Thyroid gland (tissue), 4 donors: ENCODE data around the gene BPIFB4. TPM values are rescaled to one million over a fixed set of nuclear protein-coding genes. Genes with fewer than 3 reads are reported as not detected.

ENCODE experiments used
- DNase-seq, 2 donors: peaks; one replicate each; pipeline ENCODE4 v3.0.0-alpha.2; 2019
- H3K27ac ChIP-seq, 3 donors: fragments of 200-600 bp; sonication (generic); 1 replicate in 2 of 3; 2 replicates in 1 of 3; pipeline ENCODE4 v1.5.1; 2016 to 2019; ENCODE audit warnings: mild to moderate bottlenecking in 1 of 3, moderate library complexity in 1 of 3
- H3K27me3 ChIP-seq: fragments of 200-600 bp; sonication (generic); one replicate; pipeline ENCODE4 v1.5.1; 2019
- H3K36me3 ChIP-seq, 2 donors: fragments of 200-600 bp; sonication (generic); one replicate each; pipeline ENCODE4 v1.5.1; 2016 to 2019
- H3K4me1 ChIP-seq, 2 donors: fragments of 200-600 bp; sonication (generic); one replicate each; pipeline ENCODE4 v1.5.1; 2017 to 2019
- H3K4me3 ChIP-seq, 3 donors: fragments of 200-600 bp; sonication (generic); replicated peaks in 1 of 3; 1 replicate in 2 of 3; 2 replicates in 1 of 3; pipeline ENCODE4 v1.5.1; 2016; ENCODE audit warnings: mild to moderate bottlenecking in 1 of 3
- H3K9me3 ChIP-seq: fragments of 200-600 bp; sonication (generic); one replicate; pipeline ENCODE4 v1.5.1; 2017
- CTCF ChIP-seq, 6 experiments: fragments of 200-600 bp in 3 of 6; fragments of 450-650 bp in 3 of 6; sonication (generic) in 3 of 6; IDR thresholded peaks; one replicate each; pipeline ENCODE4 v1.5.1; 2016 to 2019; ENCODE audit warnings: antibody characterized with exemption in 6 of 6, mild to moderate bottlenecking in 2 of 6, inconsistent platforms in 1 of 6, moderate library complexity in 1 of 6
- POLR2A ChIP-seq, 2 donors: fragments of 450-650 bp; IDR thresholded peaks; one replicate each; pipeline ENCODE4 v1.6.1; 2017; ENCODE audit warnings: antibody characterized with exemption in 2 of 2, mild to moderate bottlenecking in 2 of 2, moderate library complexity in 1 of 2
- WGBS, 2 donors: methylation state at CpG; one replicate each; pipeline ENCODE4 v1.1.5; 2017; 5-methylcytosine and 5-hydroxymethylcytosine counted together
- intact Hi-C: fragments of 100-400 bp; cut with DNase I; formaldehyde crosslinking; loops from one replicate; pipeline ENCODE4 v1.15.1; 2023
- total RNA-seq, 4 donors: library from RNA; depleted of rRNA; stranded (reverse); fragments of >200 nt; gene quantifications; one replicate each; pipeline ENCODE4 v1.2.3, GENCODE V29; 2016

BPIFB4 gene
- not detected for total RNA-seq

DNA sequence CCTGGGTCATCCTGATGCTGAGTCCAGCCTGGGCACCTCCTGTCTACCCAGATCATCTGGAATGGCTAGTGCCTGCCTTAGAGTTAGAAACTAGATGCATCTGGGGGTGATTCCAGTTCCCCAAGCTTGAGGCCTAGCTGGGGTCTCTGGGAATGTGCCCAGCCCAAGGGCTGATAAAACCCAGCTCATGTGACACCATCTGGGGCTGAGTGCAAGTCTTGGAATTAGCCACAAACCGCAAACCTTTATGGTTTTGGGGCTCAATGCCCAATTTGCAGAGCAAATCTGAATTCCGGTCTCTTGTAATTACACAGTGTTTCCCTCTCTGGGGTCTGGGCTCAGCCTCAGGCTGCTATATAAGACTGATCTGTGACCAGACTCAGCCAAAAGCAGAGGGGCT is at the start of gene BPIFB4:
Gene BPIFB4, plus strand, starts transcription at position 385 of the 400 bp plus-strand sequence. CDS start 1,884 bp downstream, outside the sequence.
- Histone ChIP-seq H3K4me1 (no peaks in the 10 kb centered on the region), H3K4me3 (no peak within 1 kb of the TSS), H3K27ac (no peak within 1 kb of the TSS), H3K36me3 (no peaks in the 10 kb centered on the region), H3K27me3 (no peaks in the 10 kb centered on the region), H3K9me3 (no peaks in the 10 kb centered on the region)
- TF ChIP-seq CTCF (IDR thresholded peaks at IDR 0.05) (no peak), POLR2A (IDR thresholded peaks at IDR 0.05) (no peak)
- intact Hi-C loops: no loop called here
- DNase-seq: no peak
- WGBS, 2 donors: 90 to 96% methylated on average over 2 of the region's 2 CpGs

DNA sequence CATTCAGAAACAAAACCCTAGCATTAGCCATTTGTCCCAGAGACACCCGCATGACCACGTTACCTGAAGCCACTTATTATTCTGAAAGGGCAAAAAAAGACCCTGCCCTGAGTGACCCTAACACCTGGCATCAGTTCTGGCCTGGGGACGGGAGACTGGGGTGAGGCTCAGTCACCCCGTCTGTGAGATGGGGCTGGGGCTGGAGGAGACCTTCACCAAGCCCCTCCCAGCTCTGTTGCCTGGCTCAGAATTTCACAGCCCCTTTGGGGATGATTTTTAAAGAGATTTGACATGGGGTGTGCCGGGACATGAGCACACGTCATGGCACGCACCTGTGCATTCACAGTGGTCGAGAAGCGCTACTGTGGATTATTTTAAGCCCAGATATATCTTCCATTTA is 49.4 kb upstream of the BPIFB4 start:
- H3K36me3 ChIP-seq: no peaks in the 10 kb centered on the region
- TF ChIP-seq CTCF (IDR thresholded peaks at IDR 0.05) (no peak), POLR2A (IDR thresholded peaks at IDR 0.05) (no peak)
- no peak for DNase-seq
- no peak overlapping the region for H3K4me3 ChIP-seq
- no peaks in the 10 kb centered on the region for H3K9me3 ChIP-seq
- no peaks in the 10 kb centered on the region for H3K27me3 ChIP-seq
- H3K27ac ChIP-seq: no peak overlapping the region
- 87 to 90% methylated on average over 9 of the region's 9 CpGs for WGBS, 2 donors
- intact Hi-C loops: no loop called here
- H3K4me1 ChIP-seq: no peaks in the 10 kb centered on the region

GRCh38 chr20:33030569-33030968 is 48.9 kb upstream of the BPIFB4 start:
- Histone ChIP-seq H3K27me3 (no peaks in the 10 kb centered on the region), H3K4me3 (no peak overlapping the region), H3K27ac (no peak overlapping the region), H3K36me3 (no peaks in the 10 kb centered on the region), H3K4me1 (no peaks in the 10 kb centered on the region), H3K9me3 (no peaks in the 10 kb centered on the region)
- WGBS, 2 donors: 91% methylated on average over 6 of the region's 6 CpGs
- intact Hi-C loops: no loop called here
- DNase-seq: no peak
- TF ChIP-seq POLR2A (IDR thresholded peaks at IDR 0.05) (no peak), CTCF (IDR thresholded peaks at IDR 0.05) (no peak)

DNA sequence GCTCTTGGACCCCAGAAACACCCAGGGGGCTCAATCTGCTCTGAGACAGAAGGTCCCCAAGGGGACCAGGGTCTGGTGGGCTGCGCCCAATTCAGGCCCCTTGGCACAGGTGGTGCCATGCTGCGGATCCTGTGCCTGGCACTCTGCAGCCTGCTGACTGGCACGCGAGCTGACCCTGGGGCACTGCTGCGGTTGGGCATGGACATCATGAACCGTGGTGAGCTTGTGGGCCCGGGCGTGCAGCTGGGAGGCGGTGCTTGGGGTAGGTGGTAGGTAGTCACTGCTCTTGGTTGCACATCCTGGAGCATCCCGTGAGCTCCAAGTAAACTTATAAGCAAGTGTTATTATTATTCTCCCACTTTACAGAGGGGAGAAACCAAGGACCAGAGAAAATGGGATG is 47.9 kb upstream of the BPIFB4 start, which contains the start of gene BPIFB6:
Gene BPIFB6, plus strand, starts transcription at position 118 of the 400 bp plus-strand sequence. Its CDS starts 0 bp downstream, at position 118.
- Histone ChIP-seq H3K36me3 (no peaks in the 10 kb centered on the region), H3K4me3 (no peak within 1 kb of the TSS), H3K4me1 (no peaks in the 10 kb centered on the region), H3K27ac (no peak within 1 kb of the TSS), H3K9me3 (no peaks in the 10 kb centered on the region), H3K27me3 (no peaks in the 10 kb centered on the region)
- intact Hi-C loops: no loop called here
- TF ChIP-seq CTCF (IDR thresholded peaks at IDR 0.05): no peak
- TF ChIP-seq POLR2A (IDR thresholded peaks at IDR 0.05): no peak
- 79 to 96% methylated on average over 9 of the region's 10 CpGs for WGBS, 2 donors
- no peak for DNase-seq

DNA sequence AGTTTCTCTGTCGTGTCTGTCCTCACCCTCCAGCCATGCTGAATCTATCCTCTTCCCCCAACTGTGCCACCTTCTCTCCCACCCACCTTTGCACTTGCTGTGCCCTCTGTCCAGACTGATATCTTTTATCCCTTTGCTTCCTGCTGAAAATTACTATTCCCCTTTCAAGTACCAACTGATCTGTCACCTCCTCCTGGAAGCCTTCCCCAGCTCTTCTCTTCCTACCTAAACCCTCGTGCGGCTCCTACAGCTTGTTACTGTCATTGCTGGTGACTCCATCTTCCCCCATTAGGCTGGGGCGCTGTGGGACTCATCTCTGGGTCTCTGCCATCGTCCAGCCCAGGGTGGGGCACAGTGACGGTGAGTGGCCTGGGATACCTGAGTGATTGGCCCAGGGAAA is 46.9 kb upstream of the BPIFB4 start:
- H3K9me3 ChIP-seq: no peaks in the 10 kb centered on the region
- DNase-seq: no peak
- TF ChIP-seq POLR2A (IDR thresholded peaks at IDR 0.05): no peak
- no peak for TF ChIP-seq CTCF (IDR thresholded peaks at IDR 0.05)
- no peaks in the 10 kb centered on the region for H3K4me1 ChIP-seq
- 82 to 88% methylated on average over 6 of the region's 6 CpGs for WGBS, 2 donors
- no peak overlapping the region for H3K4me3 ChIP-seq
- H3K36me3 ChIP-seq: no peaks in the 10 kb centered on the region
- H3K27me3 ChIP-seq: no peaks in the 10 kb centered on the region
- intact Hi-C loops: no loop called here
- no peak overlapping the region for H3K27ac ChIP-seq
